GM19455 (cell line): ENCODE data around the gene MRI1.
"Not testable (repeated sequence)": the region's sequence is repeated elsewhere in the genome, so short reads cannot be mapped to it uniquely, and the experiment has no call there.

Source experiments
- ATAC-seq: cut with Tn5 transposase; IDR thresholded peaks from one replicate; pipeline ENCODE4 v1.9.1; 2021; ENCODE audit not compliant: unreplicated experiment

Gene MRI1

DNA sequence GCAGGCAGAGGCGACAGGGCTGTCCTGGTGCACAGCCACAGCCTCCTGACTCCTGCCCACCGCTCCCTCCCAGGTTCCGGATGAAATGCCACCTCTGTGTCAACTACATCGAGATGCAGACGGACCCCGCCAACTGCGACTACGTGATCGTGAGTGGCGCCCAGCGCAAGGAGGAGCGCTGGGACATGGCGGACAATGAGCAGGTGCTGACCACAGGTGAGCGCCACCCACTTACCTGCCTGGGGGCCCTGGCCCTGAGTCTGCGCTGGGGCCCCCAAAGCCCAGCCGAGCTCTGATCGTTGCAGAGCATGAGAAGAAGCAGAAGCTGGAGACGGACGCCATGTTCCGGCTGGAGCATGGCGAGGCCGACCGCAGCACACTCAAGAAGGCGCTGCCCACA is 5.5 kb upstream of the MRI1 start:
- no peak for ATAC-seq

DNA sequence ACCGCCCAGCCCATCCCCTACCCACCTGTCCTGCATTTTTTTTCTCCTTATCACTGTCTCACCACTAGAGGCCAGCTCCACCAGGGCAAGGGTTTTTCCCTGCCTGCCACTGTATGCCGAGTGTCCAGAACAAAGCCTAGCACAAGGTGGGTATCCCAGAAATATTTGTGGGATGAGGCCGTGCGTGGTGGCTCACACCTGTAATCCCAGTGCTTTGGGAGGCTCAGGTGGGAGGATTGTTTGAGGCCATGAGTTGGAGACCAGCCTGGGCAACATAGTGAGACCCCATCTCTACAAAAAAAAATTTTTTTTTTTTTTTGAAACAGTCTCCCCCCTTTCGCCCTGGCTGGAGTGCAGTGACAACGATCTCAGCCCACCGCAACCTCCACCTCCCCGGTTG is 2.9 kb upstream of the MRI1 start:
- no peak for ATAC-seq

DNA sequence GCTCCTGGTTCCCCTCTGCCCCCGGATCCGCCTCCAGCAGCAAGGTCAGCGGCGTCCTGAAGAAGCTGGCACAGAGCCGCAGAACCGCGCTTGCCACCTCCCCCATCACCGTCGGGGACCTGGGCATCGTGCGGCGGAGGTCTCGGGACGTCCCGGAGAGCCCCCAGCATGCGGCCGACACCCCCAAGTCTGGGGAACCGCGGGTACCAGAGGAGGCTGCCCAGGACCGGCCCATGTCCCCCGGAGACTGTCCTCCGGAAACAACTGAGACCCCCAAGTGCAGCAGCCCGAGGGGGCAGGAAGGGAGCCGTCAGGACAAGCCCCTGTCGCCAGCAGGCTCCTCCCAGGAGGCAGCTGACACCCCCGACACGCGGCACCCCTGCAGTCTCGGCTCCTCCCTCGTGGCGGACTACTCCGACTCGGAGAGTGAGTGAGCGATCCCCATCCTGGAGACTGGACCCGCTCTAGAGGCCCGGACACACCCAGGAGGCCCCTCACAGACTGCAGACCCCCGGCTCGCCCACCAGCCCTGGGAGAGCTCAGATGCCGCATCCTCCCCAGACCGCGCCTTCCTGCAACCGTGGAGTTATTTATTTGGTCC is 1.6 kb upstream of the MRI1 start:
- ATAC-seq: no peak

DNA sequence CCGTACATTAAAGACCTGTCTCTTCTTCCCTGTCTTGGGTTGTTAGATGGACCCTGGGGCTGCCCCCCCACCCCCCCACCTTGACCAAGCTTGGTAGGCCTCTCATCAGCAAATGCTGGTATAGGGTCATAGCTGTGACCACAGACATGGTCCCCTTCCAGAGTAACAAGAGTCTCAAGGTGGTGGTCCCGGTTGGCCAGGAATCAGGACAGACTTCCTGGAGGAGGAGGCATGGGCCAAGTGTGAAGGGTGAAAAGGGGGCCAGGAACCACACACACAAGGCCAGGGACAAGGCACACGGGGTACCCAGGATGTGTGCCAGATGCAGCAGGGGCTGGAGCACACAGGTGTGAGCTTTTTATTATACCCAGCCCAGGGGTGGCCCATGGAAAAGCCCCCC is 1.1 kb upstream of the MRI1 start:
- ATAC-seq: no peak

DNA sequence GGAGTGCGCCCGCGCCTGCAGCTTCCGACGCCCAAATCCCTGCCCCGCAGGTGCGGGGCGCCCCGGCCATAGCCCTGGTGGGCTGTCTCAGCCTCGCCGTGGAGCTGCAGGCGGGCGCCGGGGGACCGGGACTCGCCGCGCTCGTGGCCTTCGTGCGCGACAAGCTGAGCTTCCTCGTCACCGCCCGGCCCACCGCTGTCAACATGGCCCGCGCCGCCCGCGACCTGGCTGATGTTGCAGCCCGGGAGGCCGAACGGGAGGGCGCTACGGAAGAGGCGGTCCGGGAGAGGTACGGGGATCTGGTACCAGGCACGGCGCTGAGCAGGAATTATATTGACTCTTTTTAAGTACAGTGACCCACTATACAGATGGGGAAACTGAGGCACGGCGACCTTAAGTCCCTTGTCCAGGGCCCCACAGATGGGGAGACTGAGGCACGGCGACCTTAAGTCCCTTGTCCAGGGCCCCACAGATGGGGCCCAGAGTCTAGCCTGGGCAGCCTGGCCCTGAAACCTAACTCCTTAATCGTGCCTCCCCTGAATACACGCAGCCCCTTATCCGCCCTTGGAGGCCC is 586 bp downstream of the MRI1 start:
- ATAC-seq: peak; percentile 36

DNA sequence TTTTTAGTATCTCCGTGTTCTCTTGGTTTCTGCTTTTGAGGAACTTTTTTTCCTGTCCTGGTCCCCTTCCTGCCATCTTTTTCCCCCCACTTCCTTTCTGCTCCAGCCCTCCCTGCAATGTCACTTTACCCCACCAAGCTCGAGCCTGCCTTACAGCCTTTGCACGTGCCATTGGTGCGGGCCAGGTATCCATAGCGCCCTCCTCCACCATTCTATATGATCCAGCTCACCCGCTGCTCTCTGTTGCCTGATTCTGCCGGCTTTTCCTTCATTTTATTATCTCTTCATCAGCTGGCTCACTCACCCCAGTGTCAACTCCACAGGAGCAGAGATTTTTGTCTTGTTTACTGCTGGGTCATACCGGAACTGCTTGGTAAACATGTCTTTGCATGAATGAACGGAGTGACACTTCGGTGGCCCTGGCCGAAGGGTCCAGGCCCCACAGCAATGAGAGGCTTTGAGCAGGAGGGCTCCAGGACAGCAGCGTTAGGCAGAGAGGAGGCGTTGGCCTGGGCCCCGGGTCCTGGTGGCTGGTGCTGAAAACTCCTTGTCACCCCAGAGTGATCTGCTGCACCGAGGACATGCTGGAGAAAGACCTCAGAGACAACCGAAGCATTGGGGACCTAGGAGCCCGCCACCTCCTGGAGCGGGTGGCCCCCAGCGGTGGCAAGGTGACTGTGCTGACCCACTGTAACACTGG is 1.2 kb downstream of the MRI1 start:
- ATAC-seq: no peak

DNA sequence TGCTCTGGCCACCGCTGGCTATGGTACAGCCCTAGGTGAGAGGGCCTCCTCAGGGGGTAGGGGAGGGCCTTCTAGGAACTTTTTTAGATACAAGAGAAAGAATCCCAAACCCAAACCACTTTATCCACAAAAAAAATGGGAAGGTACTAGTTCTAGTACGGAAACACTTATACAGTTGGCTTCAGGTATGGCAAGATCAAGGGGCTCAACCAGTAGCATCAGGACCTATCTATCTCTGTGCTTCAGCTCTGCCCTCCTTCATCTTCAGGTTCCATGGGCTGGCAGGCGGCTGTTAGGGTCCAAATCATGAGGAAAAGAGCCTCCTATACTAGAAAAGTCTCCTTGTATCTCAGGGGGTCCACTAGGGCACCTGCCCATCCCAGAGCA is 1.8 kb downstream of the MRI1 start:
- no peak for ATAC-seq

DNA sequence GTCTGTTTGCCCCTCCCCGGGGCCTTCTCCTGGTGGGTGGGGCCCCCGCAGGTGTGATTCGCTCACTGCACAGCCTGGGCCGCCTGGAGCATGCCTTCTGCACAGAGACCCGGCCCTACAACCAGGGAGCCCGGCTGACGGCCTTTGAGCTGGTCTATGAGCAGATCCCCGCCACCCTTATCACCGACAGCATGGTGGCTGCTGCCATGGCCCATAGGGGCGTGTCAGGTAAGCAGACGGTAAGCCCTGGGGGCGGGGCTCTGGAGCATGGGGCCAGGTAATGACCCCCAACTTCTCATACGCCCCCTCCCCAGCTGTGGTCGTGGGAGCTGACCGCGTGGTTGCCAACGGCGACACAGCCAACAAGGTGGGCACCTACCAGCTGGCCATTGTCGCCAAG is 4.2 kb downstream of the MRI1 start:
- no peak for ATAC-seq

DNA sequence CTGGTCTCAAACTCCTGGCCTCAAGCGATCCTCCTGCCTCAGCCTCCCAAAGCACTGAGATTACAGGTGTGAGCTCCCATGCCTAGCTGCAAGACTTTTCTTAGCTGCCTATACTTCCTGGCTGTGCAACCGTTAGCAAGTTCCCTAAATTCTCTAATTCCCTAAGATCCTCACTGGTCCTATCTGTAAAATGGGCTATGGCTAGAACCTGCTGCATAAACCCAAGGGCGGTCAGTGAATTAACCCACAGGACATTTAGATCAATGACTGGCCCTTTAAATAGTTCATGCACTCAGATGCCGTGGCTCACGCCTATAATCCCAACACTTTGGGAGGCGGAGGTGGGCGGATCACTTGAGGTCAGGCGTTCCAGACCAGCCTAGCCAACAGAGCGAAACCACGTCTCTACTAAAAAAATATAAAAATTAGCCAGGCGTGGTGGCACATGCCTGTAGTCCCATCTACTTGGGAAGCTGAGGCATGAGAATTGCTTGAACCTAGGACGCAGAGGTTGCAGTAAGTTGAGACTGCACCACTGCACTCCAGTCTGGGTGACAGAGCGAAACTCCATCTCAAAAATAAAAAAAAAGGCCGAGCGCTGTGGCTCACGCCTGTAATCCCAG is 5.8 kb downstream of the MRI1 start:
- ATAC-seq: no peak

DNA sequence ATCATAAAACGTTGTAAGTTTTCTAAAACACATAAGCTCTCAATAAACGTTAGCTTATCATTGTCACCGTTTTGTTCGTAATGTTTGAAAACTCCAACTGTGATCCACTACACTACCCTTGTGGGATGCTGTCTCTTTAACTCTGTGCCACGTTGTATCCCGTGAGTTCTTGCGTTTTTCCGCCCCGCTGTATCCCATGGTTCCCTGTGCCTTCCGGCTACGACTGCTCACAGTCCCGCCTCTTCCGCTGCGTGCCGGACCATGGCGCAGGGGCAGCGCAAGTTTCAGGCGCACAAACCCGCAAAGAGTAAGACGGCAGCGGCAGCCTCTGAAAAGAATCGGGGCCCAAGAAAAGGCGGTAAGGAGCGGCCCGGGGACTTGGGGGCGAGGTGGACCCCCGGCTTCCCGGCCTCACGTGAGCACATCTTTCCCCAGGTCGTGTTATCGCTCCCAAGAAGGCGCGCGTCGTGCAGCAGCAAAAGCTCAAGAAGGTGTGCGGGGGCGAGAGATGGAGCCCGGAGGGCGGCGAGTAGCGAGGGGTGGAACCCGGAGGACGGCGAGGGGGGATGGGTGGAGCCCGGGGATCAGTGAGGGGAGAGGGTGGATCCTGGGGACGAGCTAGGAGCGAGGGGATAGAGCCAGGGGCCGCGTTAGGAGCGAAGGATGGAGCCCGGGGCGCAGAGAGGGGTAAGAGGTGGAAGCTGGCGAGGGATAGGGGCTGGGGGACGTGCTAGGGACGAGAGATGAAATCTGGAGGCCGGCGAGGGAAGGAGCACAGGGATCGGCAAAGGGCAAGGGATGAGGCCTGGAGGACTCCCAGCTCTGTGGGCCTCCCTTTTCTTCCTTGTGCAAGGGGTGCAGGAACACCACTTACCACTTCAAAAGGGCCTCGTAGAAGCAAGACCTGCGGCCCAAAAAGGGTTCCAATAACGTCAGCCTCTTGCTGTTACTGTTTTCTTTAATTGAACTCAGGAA is 10.2 kb downstream of the MRI1 start, which contains the start of gene C19orf53:
TSS of gene C19orf53 (plus strand) at position 240 of the 975 bp plus-strand sequence. CDS start at position 262, 22 bp downstream.
- ATAC-seq: peak; percentile 77

DNA sequence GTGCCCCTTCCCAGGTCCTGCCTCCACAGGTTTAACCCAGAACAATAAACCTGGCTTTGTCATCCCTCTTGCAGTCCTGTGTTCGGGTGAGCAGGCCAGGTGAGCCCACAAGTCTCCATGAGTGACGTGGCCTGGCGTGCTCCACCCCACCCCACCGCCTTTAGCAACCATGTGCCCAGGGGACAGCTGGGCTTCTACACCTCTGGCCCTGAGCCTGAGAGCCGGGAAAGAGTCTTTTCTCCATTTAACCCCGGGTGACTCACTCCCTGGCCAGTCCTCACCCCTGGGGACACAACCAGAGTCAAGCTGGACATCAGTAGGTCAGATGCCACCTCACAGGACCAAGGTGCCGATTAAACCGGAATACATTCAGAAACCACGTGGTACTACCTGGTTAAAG is 14.1 kb downstream of the MRI1 start:
- ATAC-seq: no peak

DNA sequence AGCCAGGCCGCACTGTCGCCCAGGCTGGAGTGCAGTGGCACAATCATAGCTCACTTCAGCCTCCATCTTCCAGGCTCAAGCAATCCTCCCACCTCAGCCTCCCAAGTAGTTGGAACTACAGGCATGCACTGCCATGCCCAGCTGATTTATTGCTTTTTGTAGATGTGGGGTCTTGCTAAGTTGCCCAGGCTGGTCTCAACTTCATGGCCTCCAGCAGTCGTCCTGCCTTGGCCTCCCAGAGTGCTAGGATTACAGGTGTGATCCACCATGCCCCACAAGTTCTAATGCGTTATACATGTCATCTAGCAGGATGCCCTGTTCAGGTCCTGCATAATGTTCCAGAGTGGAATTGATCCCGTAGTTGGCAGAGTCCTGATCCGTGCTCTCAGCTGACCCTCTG is 14.5 kb downstream of the MRI1 start:
- ATAC-seq: no peak

DNA sequence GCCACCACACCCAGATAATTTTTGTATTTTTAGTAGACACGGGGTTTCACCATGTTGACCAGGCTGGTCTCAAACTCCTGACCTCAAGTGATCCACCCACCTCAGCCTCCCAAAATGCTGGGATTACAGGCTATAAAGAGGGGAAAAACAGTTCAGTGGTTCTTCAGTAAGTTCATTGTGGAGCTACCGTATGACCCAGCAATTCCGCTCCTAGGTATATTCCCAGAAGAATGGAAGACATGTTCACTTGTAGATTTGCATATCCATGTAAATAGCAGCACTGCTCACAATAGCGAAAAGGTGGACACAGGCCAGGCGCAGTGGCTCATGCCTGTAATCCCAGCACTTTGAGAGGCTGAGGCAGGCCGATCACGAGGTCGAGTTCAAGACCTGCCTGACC is 15.5 kb downstream of the MRI1 start:
- ATAC-seq: not testable (repeated sequence)

DNA sequence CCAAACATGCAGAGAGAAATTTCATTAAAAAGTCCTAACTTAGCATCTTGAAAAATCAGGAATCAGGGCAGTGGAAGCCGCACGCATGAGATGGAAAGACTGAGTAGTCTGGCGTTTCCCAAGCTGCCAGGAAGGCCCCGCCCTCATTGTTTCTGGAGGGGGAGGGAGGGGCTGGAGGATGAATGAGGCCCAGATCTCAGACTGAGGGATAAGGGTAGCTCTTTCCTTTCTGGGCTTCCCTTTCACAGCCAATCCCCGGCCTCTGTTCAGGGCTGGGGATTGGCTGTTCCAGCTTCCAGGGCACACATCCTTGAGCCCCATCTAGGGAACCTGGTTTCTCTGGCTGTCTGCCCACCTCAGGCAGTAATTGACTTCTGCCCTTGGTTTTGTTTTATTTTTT is 17.2 kb downstream of the MRI1 start:
- no peak for ATAC-seq

DNA sequence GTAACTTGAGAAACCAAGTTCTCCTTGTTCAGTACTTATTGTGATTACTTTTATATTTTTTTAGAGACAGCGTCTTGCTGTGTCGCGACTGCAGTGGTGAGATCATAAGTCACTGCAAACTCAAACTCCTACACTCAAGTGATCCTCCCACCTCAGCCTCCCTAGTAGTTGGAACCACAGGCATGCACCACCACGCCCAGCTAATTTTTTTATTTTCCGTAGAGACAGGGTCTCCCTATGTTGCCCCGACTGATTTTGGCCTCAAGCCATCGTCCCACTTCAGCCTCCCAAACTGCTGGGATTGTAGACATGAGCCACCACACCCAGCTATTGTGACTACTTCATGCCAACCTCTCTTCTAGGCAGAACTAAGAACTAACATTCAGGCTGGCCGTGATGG is 18.2 kb downstream of the MRI1 start:
- no peak for ATAC-seq

DNA sequence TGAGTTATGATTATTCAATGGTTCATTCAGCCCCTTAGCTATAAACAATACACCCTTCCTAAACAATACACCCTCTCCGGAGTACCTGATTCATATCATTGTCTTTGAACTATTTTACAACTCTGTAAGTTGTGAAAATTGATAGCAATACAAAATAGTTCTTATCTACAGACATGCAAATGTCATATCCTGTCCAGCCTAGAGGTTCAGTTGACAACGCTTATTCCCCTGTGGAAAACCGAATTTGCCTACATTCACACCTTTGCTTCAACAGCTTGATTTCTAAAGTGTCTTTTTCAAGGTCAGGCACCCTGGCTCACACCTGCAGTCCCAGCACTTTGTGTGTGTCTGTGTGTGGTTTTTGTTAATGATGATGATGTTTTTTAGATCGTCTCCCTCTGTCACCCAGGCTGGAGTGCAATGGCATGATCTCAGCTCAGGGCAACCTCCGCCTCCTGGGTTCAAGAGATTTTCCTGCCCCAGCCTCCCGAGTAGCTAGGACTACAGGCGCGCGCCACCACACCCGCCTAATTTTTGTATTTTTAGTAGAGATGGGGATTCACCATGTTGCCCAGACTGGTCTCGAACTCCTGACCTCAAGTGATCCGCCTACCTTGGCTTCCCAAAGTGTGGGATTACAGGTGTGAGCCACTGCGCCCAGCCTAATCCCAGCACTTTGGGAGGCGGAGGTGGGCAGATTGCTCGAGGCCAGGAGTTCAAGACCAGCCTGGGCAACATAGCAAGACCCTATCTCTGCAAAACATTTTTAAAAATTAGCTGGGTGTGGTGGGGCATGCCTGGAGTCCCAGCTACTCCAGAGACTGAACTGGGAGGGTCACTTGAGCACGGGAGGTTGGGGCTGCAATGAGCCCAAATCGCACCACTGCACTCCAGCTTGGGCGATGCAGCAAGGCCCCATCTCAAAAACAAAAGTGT is 19.5 kb downstream of the MRI1 start:
- ATAC-seq: no peak

DNA sequence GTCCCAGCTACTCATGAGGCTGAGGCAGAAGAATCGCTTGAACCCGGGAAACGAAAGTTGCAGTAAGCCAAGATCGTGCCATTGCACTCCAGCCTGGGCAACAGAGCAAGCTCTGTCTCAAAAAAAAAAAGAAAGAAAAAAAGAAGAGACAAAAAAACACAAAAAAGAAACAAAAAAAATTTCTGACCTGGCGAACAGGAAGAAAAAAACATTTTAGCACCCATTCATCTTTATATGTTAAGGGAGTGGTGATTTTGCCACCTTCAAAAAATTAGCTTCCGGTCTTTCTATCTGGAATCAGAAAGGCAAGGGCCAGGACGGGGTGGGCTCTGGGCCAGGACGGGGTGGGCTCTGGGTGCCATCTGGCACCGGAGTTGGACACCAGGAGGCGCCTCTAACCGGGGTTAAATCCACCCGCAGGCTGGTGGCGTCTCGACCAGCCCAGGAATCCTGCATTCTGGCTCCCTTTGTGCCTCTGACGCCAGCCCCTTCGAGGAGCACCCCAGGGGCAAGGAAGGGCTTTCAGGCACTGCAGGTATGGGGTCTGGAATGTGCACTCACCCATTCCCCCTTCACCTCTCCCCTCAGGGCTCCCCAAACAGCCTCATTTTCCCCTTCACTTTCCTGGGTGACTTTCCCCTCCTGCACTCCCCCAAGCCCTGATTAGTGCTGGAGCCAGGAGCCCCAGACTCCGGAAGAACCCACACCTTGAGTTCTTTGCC is 20.6 kb downstream of the MRI1 start:
- no peak for ATAC-seq

DNA sequence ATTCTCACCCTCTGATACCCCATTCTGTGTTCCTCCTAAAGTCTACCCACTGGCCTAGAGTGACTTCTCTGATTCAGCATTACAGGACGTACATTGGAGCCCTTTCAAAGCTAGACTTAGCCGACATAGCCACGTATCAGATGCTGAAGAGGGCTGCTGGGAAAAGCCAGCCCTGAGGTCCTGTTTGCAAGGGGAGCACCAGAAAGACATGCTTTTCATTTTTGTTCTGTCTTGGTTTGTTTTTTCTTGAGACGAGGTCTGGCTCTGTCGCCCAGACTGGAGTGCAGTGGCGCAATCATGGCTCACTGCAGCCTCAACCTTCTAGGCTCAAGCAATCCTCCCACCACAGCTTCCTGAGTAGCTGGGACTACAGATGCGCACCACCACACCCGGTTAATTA is 24.7 kb downstream of the MRI1 start:
- no peak for ATAC-seq

DNA sequence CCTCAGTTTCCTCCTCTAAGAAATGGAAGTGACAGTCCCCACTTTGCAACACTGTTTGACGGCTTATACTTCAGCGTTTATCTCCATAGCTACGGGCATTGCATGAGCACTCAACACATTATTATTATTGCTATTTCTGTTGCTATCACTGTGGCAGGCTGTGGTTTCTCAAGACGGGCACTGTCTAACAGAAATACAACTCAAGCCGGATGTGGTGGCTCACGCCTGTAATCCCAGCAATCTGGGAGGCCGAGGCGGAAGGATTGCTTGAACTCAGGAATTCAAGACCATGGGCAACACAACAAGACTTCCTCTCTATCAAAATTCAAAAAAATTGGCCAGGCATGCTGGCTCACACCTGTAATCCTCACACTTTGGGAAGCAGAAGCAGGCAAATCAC is 26.0 kb downstream of the MRI1 start:
- no peak for ATAC-seq
